Neural progenitor cell (in vitro differentiated cells): ENCODE results near the gene INTS15. TPM values are rescaled to one million over a fixed set of nuclear protein-coding genes. Genes with fewer than 3 reads are reported as not detected.

Experiments used
- DNase-seq: peaks from one replicate; pipeline ENCODE4 v3.0.0-alpha.2; 2016; ENCODE audit warnings: low spot score
- H2AFZ ChIP-seq: fragments of 200-600 bp; sonication (generic); replicated peaks from 2 replicates; pipeline ENCODE4 v1.6.1; 2016; ENCODE audit warnings: antibody characterized with exemption
- H3F3A ChIP-seq: fragments of 200-600 bp; sonication (generic); 2 replicates; pipeline ENCODE4 v1.6.1; 2016; ENCODE audit warnings: antibody characterized with exemption, low read depth
- H3K27ac ChIP-seq: fragments of 200-600 bp; sonication (generic); 2 replicates; pipeline ENCODE4 v1.5.1; 2016; ENCODE audit warnings: mild to moderate bottlenecking
- H3K27me3 ChIP-seq: fragments of 200-600 bp; sonication (generic); 2 replicates; pipeline ENCODE4 v1.6.1; 2016; ENCODE audit warnings: mild to moderate bottlenecking, moderate library complexity
- H3K36me3 ChIP-seq: fragments of 200-600 bp; sonication (generic); 2 replicates; pipeline ENCODE4 v1.5.1; 2016
- H3K4me1 ChIP-seq: fragments of 200-600 bp; sonication (generic); 2 replicates; pipeline ENCODE4 v1.6.1; 2016; ENCODE audit warnings: mixed run types
- H3K4me2 ChIP-seq: fragments of 200-600 bp; sonication (generic); 2 replicates; pipeline ENCODE4 v1.6.1; 2016
- H3K4me3 ChIP-seq: fragments of 200-600 bp; sonication (generic); 2 replicates; pipeline ENCODE4 v1.5.1; 2016
- H3K79me2 ChIP-seq: fragments of 200-600 bp; sonication (generic); 2 replicates; pipeline ENCODE4 v1.6.1; 2016; ENCODE audit warnings: low read depth
- H3K9ac ChIP-seq: fragments of 200-600 bp; sonication (generic); 2 replicates; pipeline ENCODE4 v1.6.1; 2016
- H3K9me3 ChIP-seq: fragments of 200-600 bp; sonication (generic); 2 replicates; pipeline ENCODE4 v1.5.1; 2016; ENCODE audit warnings: low read depth
- H4K20me1 ChIP-seq: fragments of 200-600 bp; sonication (generic); 2 replicates; pipeline ENCODE4 v1.6.1; 2016; ENCODE audit warnings: low read depth
- H3K27ac Mint-ChIP-seq: 3 replicates; pipeline ENCODE4 v1.8.0; 2021; ENCODE audit warnings: mixed read lengths
- H3K27me3 Mint-ChIP-seq: 2 replicates; pipeline ENCODE4 v1.8.0; 2022; ENCODE audit warnings: low read depth, mild to moderate bottlenecking, inconsistent platforms, moderate library complexity, mixed read lengths; ENCODE audit not compliant: insufficient read depth
- H3K36me3 Mint-ChIP-seq: 3 replicates; pipeline ENCODE4 v1.8.0; 2021; ENCODE audit warnings: mixed read lengths
- H3K4me1 Mint-ChIP-seq: 3 replicates; pipeline ENCODE4 v1.8.0; 2021; ENCODE audit warnings: mixed read lengths
- H3K4me3 Mint-ChIP-seq: 3 replicates; pipeline ENCODE4 v1.8.0; 2021; ENCODE audit warnings: mild to moderate bottlenecking, moderate library complexity, mixed read lengths
- H3K9me3 Mint-ChIP-seq: 3 replicates; pipeline ENCODE4 v1.8.0; 2020; ENCODE audit warnings: mixed read lengths
- EZH2 ChIP-seq: fragments of 200-600 bp; sonication (generic); IDR thresholded peaks from 2 replicates; pipeline ENCODE4 v1.6.1; 2017; ENCODE audit warnings: antibody characterized with exemption, mild to moderate bottlenecking, moderate library complexity
- EZH2phosphoT487 ChIP-seq: fragments of 200-600 bp; sonication (generic); IDR thresholded peaks from 2 replicates; pipeline ENCODE4 v1.6.1; 2017; ENCODE audit warnings: antibody characterized with exemption
- total RNA-seq: library from RNA; depleted of rRNA; stranded (reverse); fragments of >200 nt; gene quantifications from 2 replicates; pipeline ENCODE4 v1.2.3, GENCODE V29; 2015; ENCODE audit warnings: low replicate concordance
- TF ChIP-seq, protein P1 (sequence below): fragments of 200-600 bp; sonication (generic); IDR thresholded peaks from 2 replicates; pipeline ENCODE4 v1.5.1; 2017; ENCODE audit warnings: antibody characterized with exemption, mild to moderate bottlenecking

Gene INTS15
- total RNA-seq, 1 donor from 2014 or later = 13.7 TPM

DNA sequence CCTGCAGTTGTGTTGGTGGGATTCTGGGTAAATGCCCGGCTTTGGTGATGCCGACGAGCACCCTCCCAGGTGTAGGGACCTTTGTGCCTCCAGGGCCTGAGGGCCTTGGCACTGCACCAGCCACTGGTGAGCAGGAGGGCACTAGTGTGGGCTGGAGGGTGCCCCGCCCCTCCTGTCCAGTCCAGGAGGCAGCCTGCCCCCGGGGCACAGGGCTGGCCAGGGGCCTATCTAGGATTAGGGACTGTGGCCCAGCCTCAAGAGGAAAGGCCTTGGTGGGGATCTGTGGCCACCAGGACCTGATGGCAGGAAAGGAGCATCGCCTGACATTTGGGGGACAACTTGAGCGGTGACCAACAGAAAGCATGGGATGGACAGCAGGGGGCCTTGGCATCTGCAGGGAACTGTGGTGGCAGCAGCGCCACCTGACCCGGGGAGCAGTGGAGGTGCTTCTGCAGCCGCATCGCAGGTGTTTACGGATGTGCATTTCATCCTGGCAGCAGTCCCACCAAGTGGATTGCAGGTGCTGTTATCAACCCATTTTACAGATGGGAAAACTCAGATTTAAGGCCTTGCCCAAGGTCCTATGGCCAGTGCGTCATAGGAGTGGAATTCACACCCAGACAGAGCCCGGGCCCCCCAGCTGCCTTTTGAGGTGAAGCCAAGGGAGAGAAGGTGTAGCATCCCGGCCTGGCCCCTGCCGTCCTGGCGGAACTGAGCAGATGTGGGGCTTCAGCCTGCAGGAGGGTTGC, 58.4 kb downstream of the INTS15 start:
- Histone ChIP-seq H3K4me2 (no peak overlapping the region), H3K36me3 (no peaks in the 10 kb centered on the region), H3F3A (no peaks in the 10 kb centered on the region), H2AFZ (no peak overlapping the region), H3K79me2 (no peaks in the 10 kb centered on the region), H4K20me1 (peaks cover 5% of the 10 kb centered on the region), H3K4me3 (no peak overlapping the region), H3K9me3 (no peaks in the 10 kb centered on the region), H3K9ac (no peak overlapping the region), H3K27me3 (no peaks in the 10 kb centered on the region), H3K4me1 (no peaks in the 10 kb centered on the region), H3K27ac (no peak overlapping the region)
- H3K4me3 Mint-ChIP-seq = no peak overlapping the region
- peaks cover 27% of the 10 kb centered on the region for H3K36me3 Mint-ChIP-seq
- no peaks in the 10 kb centered on the region for H3K4me1 Mint-ChIP-seq
- H3K9me3 Mint-ChIP-seq = peaks cover 15% of the 10 kb centered on the region
- no peak for TF ChIP-seq EZH2
- TF ChIP-seq, protein P1, sequence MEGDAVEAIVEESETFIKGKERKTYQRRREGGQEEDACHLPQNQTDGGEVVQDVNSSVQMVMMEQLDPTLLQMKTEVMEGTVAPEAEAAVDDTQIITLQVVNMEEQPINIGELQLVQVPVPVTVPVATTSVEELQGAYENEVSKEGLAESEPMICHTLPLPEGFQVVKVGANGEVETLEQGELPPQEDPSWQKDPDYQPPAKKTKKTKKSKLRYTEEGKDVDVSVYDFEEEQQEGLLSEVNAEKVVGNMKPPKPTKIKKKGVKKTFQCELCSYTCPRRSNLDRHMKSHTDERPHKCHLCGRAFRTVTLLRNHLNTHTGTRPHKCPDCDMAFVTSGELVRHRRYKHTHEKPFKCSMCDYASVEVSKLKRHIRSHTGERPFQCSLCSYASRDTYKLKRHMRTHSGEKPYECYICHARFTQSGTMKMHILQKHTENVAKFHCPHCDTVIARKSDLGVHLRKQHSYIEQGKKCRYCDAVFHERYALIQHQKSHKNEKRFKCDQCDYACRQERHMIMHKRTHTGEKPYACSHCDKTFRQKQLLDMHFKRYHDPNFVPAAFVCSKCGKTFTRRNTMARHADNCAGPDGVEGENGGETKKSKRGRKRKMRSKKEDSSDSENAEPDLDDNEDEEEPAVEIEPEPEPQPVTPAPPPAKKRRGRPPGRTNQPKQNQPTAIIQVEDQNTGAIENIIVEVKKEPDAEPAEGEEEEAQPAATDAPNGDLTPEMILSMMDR = no peak
- no peak for TF ChIP-seq EZH2phosphoT487
- DNase-seq = no peak
- H3K27ac Mint-ChIP-seq = no peak overlapping the region
- peaks cover 15% of the 10 kb centered on the region for H3K27me3 Mint-ChIP-seq

DNA sequence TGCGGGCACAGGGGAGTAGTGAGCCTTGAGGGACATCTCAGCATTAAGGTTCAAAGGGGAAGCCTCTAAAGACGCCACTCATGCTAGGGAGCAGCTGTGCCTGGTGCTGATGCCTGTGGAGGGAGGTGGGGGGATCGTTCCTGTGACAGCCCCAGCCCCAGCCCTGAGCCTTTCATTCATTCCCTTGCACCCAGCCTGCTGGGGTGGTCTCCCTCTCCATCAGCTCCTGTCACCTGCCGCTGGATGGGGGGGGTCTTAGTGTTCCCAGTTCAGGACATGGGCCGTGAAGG, 58.9 kb downstream of the INTS15 start:
- no peak for DNase-seq
- Mint-ChIP-seq H3K36me3 (peaks cover 27% of the 10 kb centered on the region), H3K27me3 (peaks cover 15% of the 10 kb centered on the region)

DNA sequence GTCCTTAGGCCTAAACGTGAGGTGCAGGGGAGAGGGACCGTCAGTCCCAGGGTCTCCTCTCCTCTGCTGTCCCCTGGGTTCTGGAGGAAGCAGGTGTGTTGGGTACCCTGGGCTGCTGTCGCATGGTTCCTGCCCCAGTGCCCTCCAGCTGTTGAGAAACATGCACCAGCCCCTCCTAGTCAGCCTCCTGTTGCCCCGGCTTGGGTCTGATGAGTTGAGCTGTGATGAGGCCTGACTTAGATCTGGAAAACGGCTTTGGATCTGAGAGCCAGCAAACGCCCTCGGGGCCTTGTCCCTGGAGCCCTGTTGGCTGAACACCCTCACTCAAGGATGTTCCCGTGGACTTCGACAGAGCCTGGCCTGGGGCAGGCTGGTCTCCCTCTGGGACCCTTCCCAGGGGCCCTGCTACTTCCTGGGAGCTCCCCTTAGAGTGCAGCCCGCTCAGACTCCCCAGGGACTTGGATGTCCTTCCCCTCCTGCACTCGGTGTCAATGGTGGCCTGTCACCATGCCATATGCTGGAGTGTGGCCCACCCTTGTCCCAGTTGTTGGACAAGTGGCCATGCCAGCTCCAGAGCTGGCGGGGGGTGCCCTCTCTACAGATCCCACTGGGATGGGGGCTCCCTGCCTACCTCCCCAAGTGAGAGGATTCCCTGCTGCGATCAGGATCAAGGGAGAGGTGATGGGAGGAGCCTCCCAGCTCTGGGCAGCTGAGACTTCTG, 59.6 kb downstream of the INTS15 start:
- Histone ChIP-seq H3K4me3 (no peak overlapping the region), H3K27me3 (no peaks in the 10 kb centered on the region), H3K79me2 (no peaks in the 10 kb centered on the region), H3F3A (no peaks in the 10 kb centered on the region), H3K27ac (no peak overlapping the region), H3K4me1 (no peaks in the 10 kb centered on the region), H2AFZ (no peak overlapping the region), H4K20me1 (peaks cover 5% of the 10 kb centered on the region), H3K4me2 (no peak overlapping the region), H3K36me3 (no peaks in the 10 kb centered on the region), H3K9ac (no peak overlapping the region), H3K9me3 (no peaks in the 10 kb centered on the region)
- no peaks in the 10 kb centered on the region for H3K4me1 Mint-ChIP-seq
- peaks cover 15% of the 10 kb centered on the region for H3K9me3 Mint-ChIP-seq
- no peak for DNase-seq
- H3K27ac Mint-ChIP-seq = no peak overlapping the region
- peaks cover 25% of the 10 kb centered on the region for H3K36me3 Mint-ChIP-seq
- no peak overlapping the region for H3K4me3 Mint-ChIP-seq
- TF ChIP-seq EZH2phosphoT487 (no peak), EZH2 (no peak)
- TF ChIP-seq, protein P1 = no peak
- peaks cover 15% of the 10 kb centered on the region for H3K27me3 Mint-ChIP-seq

More for the DNA sequence above, 58.9 kb downstream of the INTS15 start:
- H3K79me2 ChIP-seq = no peaks in the 10 kb centered on the region
- H3K9me3 ChIP-seq = no peaks in the 10 kb centered on the region
- no peak overlapping the region for H2AFZ ChIP-seq
- no peaks in the 10 kb centered on the region for H3K4me1 ChIP-seq
- H3K27ac Mint-ChIP-seq = no peak overlapping the region
- TF ChIP-seq, protein P1 = no peak
- TF ChIP-seq EZH2 (no peak), EZH2phosphoT487 (no peak)
- no peaks in the 10 kb centered on the region for H3K27me3 ChIP-seq
- H4K20me1 ChIP-seq = peaks cover 5% of the 10 kb centered on the region
- no peak overlapping the region for H3K4me3 ChIP-seq
- no peak overlapping the region for H3K4me2 ChIP-seq
- H3K36me3 ChIP-seq = no peaks in the 10 kb centered on the region
- peaks cover 15% of the 10 kb centered on the region for H3K9me3 Mint-ChIP-seq
- H3K4me3 Mint-ChIP-seq = no peak overlapping the region
- H3K9ac ChIP-seq = no peak overlapping the region
- H3K27ac ChIP-seq = no peak overlapping the region
- H3K4me1 Mint-ChIP-seq = no peaks in the 10 kb centered on the region
- H3F3A ChIP-seq = no peaks in the 10 kb centered on the region
